ENCODE measurements around the gene BOLA3.

Gene BOLA3

DNA sequence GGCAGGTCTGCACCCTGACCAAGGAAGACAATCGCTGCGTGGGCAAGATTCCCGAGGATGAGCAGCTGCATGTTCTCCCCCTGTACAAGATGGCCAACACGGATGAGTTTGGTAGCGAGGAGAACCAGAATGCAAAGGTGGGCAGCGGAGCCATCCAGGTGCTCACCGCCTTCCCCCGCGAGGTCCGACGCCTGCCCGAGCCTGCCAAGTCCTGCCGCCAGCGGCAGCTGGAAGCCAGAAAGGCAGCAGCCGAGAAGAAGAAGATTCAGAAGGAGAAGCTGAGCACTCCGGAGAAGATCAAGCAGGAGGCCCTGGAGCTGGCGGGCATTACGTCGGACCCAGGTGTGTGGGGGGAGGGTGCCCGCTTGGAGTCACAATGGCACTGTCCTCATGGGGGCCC lies 48.4 kb downstream of the BOLA3 start:
- Histone ChIP-seq H2AFZ (ENCODE audit: low read depth, low read length) (no peak overlapping the region), H3K4me3 (ENCODE audit: low read length) (no peak overlapping the region), H3K36me3 (replicated peaks; ENCODE audit: low read depth, low read length) (peaks cover 70% of the 10 kb centered on the region), H3K27ac (ENCODE audit: low read length) (no peak overlapping the region), H3K4me2 (ENCODE audit: low read length) (no peak overlapping the region), H3K9me3 (ENCODE audit: insufficient read depth, low read length) (no peaks in the 10 kb centered on the region), H3K27me3 (ENCODE audit: low read depth, low read length) (no peaks in the 10 kb centered on the region), H4K20me1 (ENCODE audit: insufficient read depth, low read length) (peaks cover 9% of the 10 kb centered on the region; the same call in 1 of the 2 replicates), H3K9ac (ENCODE audit: low read length) (no peak overlapping the region), H3K79me2 (ENCODE audit: low read length) (no peaks in the 10 kb centered on the region), H3K4me1 (ENCODE audit: low read length) (no peaks in the 10 kb centered on the region)
- TF ChIP-seq, protein P1, sequence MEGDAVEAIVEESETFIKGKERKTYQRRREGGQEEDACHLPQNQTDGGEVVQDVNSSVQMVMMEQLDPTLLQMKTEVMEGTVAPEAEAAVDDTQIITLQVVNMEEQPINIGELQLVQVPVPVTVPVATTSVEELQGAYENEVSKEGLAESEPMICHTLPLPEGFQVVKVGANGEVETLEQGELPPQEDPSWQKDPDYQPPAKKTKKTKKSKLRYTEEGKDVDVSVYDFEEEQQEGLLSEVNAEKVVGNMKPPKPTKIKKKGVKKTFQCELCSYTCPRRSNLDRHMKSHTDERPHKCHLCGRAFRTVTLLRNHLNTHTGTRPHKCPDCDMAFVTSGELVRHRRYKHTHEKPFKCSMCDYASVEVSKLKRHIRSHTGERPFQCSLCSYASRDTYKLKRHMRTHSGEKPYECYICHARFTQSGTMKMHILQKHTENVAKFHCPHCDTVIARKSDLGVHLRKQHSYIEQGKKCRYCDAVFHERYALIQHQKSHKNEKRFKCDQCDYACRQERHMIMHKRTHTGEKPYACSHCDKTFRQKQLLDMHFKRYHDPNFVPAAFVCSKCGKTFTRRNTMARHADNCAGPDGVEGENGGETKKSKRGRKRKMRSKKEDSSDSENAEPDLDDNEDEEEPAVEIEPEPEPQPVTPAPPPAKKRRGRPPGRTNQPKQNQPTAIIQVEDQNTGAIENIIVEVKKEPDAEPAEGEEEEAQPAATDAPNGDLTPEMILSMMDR (IDR thresholded peaks at IDR 0.05; ENCODE audit: low read depth, low read length): no peak
- TF ChIP-seq EZH2phosphoT487 (IDR thresholded peaks at IDR 0.05; ENCODE audit: low read depth): no peak

DNA sequence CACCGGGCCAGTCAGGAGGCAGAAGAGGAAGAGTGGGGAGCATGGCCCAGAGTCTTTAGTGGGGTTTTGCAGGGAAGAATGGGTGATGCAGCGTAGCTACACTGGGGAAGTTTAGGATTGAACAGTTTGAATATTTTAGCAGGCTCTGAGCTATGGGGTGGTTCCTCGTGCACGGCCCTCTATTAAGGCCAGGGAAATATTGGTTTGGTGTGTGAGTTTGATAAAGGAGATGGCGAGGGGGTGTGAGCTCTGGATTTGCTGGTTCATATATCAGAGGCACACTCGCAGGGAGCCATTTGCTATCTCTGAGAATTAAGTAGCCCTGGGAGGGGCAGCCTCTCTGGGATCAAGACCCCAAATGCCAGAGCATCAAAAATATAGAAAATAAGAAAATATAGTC lies 50.1 kb downstream of the BOLA3 start:
- H4K20me1 ChIP-seq (ENCODE audit: insufficient read depth, low read length): no peaks in the 10 kb centered on the region
- no peaks in the 10 kb centered on the region for H3K79me2 ChIP-seq (ENCODE audit: low read length)
- H3K4me2 ChIP-seq (ENCODE audit: low read length): no peak overlapping the region
- H3K4me3 ChIP-seq (ENCODE audit: low read length): no peak overlapping the region
- no peaks in the 10 kb centered on the region for H3K9me3 ChIP-seq (ENCODE audit: insufficient read depth, low read length)
- H3K27ac ChIP-seq (ENCODE audit: low read length): no peak overlapping the region
- no peaks in the 10 kb centered on the region for H3K27me3 ChIP-seq (ENCODE audit: low read depth, low read length)
- H3K4me1 ChIP-seq (ENCODE audit: low read length): no peaks in the 10 kb centered on the region
- no peak overlapping the region for H2AFZ ChIP-seq (ENCODE audit: low read depth, low read length)
- H3K36me3 ChIP-seq (replicated peaks; ENCODE audit: low read depth, low read length): peaks cover 75% of the 10 kb centered on the region
- TF ChIP-seq, protein P1 (IDR thresholded peaks at IDR 0.05; ENCODE audit: low read depth, low read length): no peak
- TF ChIP-seq EZH2phosphoT487 (IDR thresholded peaks at IDR 0.05; ENCODE audit: low read depth): no peak
- H3K9ac ChIP-seq (ENCODE audit: low read length): no peak overlapping the region

DNA sequence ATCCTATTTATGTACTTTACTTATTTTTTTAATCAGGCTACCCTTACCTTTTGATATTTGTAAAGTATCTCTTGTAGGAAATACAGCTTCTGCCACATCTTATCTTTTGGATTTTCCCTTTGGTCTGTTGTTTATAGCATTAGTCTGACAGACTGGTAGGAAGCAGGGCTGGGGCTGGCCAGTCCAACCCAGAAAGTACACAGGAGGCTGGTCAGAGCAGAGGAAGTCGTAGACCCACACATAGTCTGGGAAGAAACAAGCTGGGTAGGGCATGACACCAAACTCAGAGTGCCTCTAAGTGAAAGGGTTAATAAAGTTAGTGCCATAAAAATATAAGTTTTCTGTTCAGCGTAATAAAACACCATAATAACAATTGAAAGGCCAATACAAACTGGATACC lies 51.7 kb downstream of the BOLA3 start:
- Histone ChIP-seq H2AFZ (ENCODE audit: low read depth, low read length) (no peak overlapping the region), H3K9ac (ENCODE audit: low read length) (no peak overlapping the region), H3K79me2 (ENCODE audit: low read length) (no peaks in the 10 kb centered on the region; the same call in 1 of the 2 replicates), H3K36me3 (replicated peaks; ENCODE audit: low read depth, low read length) (peaks cover 76% of the 10 kb centered on the region), H3K27ac (ENCODE audit: low read length) (no peak overlapping the region), H3K9me3 (ENCODE audit: insufficient read depth, low read length) (no peaks in the 10 kb centered on the region), H3K4me2 (ENCODE audit: low read length) (no peak overlapping the region), H3K4me3 (ENCODE audit: low read length) (no peak overlapping the region), H3K4me1 (ENCODE audit: low read length) (no peaks in the 10 kb centered on the region), H4K20me1 (ENCODE audit: insufficient read depth, low read length) (no peaks in the 10 kb centered on the region), H3K27me3 (ENCODE audit: low read depth, low read length) (no peaks in the 10 kb centered on the region)
- no peak for TF ChIP-seq EZH2phosphoT487 (IDR thresholded peaks at IDR 0.05; ENCODE audit: low read depth)
- TF ChIP-seq, protein P1 (IDR thresholded peaks at IDR 0.05; ENCODE audit: low read depth, low read length): no peak

DNA sequence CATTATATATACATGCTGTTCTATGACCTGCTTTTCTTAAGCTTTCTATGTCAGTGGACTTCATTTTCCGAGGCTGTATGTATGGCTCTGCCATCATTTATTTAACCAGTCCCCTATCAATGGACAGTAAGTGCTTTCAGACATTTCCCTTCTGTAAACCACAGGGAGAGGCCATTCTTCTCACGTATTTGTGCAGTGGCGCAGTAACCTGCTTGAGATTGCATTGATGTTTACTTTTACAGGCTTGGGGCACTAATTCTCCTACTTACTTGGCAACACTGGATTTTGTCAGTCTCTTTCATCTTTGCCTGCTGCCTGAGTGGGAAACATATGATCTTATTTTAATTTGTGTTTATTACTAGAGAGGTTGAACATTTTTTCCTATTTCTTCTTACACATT lies 52.1 kb downstream of the BOLA3 start:
- H3K9ac ChIP-seq (ENCODE audit: low read length): no peak overlapping the region
- no peaks in the 10 kb centered on the region for H4K20me1 ChIP-seq (ENCODE audit: insufficient read depth, low read length)
- no peak overlapping the region for H3K4me2 ChIP-seq (ENCODE audit: low read length)
- no peaks in the 10 kb centered on the region for H3K27me3 ChIP-seq (ENCODE audit: low read depth, low read length)
- peaks cover 2% of the 10 kb centered on the region for H3K79me2 ChIP-seq (ENCODE audit: low read length)
- no peaks in the 10 kb centered on the region for H3K9me3 ChIP-seq (ENCODE audit: insufficient read depth, low read length)
- no peak overlapping the region for H2AFZ ChIP-seq (ENCODE audit: low read depth, low read length)
- no peak overlapping the region for H3K27ac ChIP-seq (ENCODE audit: low read length)
- no peak overlapping the region for H3K4me3 ChIP-seq (ENCODE audit: low read length)
- TF ChIP-seq, protein P1 (IDR thresholded peaks at IDR 0.05; ENCODE audit: low read depth, low read length): no peak
- TF ChIP-seq EZH2phosphoT487 (IDR thresholded peaks at IDR 0.05; ENCODE audit: low read depth): no peak
- H3K4me1 ChIP-seq (ENCODE audit: low read length): no peaks in the 10 kb centered on the region
- H3K36me3 ChIP-seq (replicated peaks; ENCODE audit: low read depth, low read length): peaks cover 76% of the 10 kb centered on the region

Measured in OCI-LY3 (cell line).